Endothelial cell (in vitro differentiated cells): ENCODE results near the gene C4orf33. TPM values are rescaled to one million over a fixed set of nuclear protein-coding genes. Genes with fewer than 3 reads are reported as not detected.
"Not testable (repeated sequence)": the region's sequence is repeated elsewhere in the genome, so short reads cannot be mapped to it uniquely, and the experiment has no call there.

Experiments used
- DNase-seq: peaks from one replicate; pipeline ENCODE4 v3.0.0; 2021; ENCODE audit warnings: low spot score
- H3K27ac Mint-ChIP-seq: one replicate; pipeline ENCODE4 v1.8.0; 2021; ENCODE audit warnings: mixed read lengths, inconsistent platforms; ENCODE audit not compliant: unreplicated experiment
- H3K27me3 Mint-ChIP-seq: one replicate; pipeline ENCODE4 v1.8.0; 2021; ENCODE audit warnings: mild to moderate bottlenecking, moderate library complexity, mixed read lengths, inconsistent platforms; ENCODE audit not compliant: unreplicated experiment
- H3K36me3 Mint-ChIP-seq: one replicate; pipeline ENCODE4 v1.8.0; 2021; ENCODE audit warnings: mild to moderate bottlenecking, low read depth, mixed read lengths, inconsistent platforms; ENCODE audit not compliant: unreplicated experiment
- H3K4me1 Mint-ChIP-seq: one replicate; pipeline ENCODE4 v1.8.0; 2021; ENCODE audit warnings: mild to moderate bottlenecking, mixed read lengths, inconsistent platforms; ENCODE audit not compliant: unreplicated experiment
- H3K4me3 Mint-ChIP-seq: one replicate; pipeline ENCODE4 v1.8.0; 2021; ENCODE audit warnings: mild to moderate bottlenecking, mixed read lengths, inconsistent platforms; ENCODE audit not compliant: unreplicated experiment
- H3K9me3 Mint-ChIP-seq: one replicate; pipeline ENCODE4 v1.8.0; 2021; ENCODE audit warnings: mixed read lengths, inconsistent platforms; ENCODE audit not compliant: unreplicated experiment
- long read RNA-seq: library from polyadenylated mRNA; unstranded; transcript quantifications from one replicate; pipeline ENCODE4 v2.0.0, GENCODE V29; 2020; ENCODE audit not compliant: unreplicated experiment
- total RNA-seq: library from RNA; stranded (reverse); fragmentation: NEBNext Ultra II Directional; extraction: Animal tissue kit (Norgen Biotek cat#: 25700); gene quantifications from one replicate; pipeline ENCODE4 v1.2.1, GENCODE V29; 2021; ENCODE audit not compliant: unreplicated experiment
- TF ChIP-seq, protein P1 (sequence below): fragments of 200-600 bp; sonication (generic); IDR thresholded peaks from one replicate; pipeline ENCODE4 v1.5.0; 2021; ENCODE audit warnings: antibody characterized with exemption; ENCODE audit not compliant: unreplicated experiment

The C4orf33 gene, protein sequence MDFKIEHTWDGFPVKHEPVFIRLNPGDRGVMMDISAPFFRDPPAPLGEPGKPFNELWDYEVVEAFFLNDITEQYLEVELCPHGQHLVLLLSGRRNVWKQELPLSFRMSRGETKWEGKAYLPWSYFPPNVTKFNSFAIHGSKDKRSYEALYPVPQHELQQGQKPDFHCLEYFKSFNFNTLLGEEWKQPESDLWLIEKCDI
- total RNA-seq, result 15.9 TPM
- long read RNA-seq, full-length matches to known transcripts, result 6 of 7 reads
- long read RNA-seq, partial matches to known transcripts, result 0 of 7 reads
- long read RNA-seq, other reads (novel, unspliced or antisense), result 1 of 7 reads

DNA sequence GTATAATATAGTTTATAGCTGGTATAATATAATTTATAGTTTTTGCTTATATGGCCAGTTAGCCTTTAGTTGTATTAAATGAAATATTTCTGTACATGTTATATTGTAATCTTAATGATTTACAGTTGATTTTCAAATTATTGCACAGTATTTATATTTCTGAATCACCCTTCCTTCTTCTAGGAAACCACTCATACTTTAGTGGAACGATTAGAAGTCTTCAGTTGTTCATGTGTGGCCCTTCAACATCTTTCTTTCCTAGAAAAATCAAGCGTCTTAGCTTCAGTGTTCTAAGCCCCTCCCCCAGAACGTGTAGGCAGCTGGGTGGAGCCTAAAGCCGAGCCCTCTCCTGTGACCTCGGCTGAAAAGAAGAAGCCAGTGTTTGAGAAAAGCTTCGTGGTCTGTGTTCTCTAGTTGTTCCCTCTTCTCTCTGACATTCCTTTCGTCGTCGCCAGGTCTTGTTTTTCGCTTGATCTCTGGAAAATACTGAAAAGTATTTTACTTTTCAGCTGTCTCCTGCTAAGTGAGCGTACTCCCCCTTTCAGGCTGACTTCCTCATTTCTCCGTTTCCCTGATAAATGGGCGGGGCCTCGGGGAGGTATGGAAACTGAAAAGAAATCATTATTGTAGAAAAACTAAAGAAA lies at the start of gene C4orf33:
Gene C4orf33 (plus strand): TSS at position 342 of the 644 bp plus-strand sequence. CDS start 6,459 bp downstream, outside the sequence.
- peak within 1 kb of the TSS; percentile 95 for H3K4me3 Mint-ChIP-seq
- H3K4me1 Mint-ChIP-seq, result peaks cover 12% of the 10 kb centered on the region
- H3K27me3 Mint-ChIP-seq, result no peaks in the 10 kb centered on the region
- H3K36me3 Mint-ChIP-seq, result no peaks in the 10 kb centered on the region
- TF ChIP-seq, protein P1, sequence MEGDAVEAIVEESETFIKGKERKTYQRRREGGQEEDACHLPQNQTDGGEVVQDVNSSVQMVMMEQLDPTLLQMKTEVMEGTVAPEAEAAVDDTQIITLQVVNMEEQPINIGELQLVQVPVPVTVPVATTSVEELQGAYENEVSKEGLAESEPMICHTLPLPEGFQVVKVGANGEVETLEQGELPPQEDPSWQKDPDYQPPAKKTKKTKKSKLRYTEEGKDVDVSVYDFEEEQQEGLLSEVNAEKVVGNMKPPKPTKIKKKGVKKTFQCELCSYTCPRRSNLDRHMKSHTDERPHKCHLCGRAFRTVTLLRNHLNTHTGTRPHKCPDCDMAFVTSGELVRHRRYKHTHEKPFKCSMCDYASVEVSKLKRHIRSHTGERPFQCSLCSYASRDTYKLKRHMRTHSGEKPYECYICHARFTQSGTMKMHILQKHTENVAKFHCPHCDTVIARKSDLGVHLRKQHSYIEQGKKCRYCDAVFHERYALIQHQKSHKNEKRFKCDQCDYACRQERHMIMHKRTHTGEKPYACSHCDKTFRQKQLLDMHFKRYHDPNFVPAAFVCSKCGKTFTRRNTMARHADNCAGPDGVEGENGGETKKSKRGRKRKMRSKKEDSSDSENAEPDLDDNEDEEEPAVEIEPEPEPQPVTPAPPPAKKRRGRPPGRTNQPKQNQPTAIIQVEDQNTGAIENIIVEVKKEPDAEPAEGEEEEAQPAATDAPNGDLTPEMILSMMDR, result no peak
- peak; percentile 58 for DNase-seq
- no peaks in the 10 kb centered on the region for H3K9me3 Mint-ChIP-seq
- H3K27ac Mint-ChIP-seq, result peak within 1 kb of the TSS; percentile 99

DNA sequence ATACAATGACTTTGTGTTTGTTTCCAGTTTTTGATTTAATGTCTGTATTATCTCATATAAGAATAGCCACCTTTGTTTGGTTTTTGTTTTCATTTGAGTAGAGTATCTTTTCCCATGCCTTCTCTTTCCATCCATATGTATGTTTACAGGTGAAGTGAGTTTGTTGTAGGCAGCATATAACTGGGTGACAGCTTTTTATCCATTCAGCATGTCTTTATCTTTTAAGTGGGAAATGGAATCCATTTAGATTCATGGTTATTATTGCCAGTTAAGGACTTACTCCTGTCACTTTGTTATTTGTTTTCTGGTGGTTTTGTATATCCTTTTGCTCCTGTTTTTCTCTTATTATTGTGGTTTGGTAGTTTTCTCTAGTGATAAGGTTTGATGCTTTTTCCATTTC lies 36.9 kb upstream of the C4orf33 start:
- Mint-ChIP-seq H3K27ac (no peak overlapping the region), H3K36me3 (peaks cover 88% of the 10 kb centered on the region), H3K9me3 (peaks cover 63% of the 10 kb centered on the region), H3K4me3 (peak overlapping the region; percentile 3), H3K27me3 (peaks cover 3% of the 10 kb centered on the region), H3K4me1 (no peaks in the 10 kb centered on the region)
- TF ChIP-seq, protein P1, result no peak
- DNase-seq, result no peak

DNA sequence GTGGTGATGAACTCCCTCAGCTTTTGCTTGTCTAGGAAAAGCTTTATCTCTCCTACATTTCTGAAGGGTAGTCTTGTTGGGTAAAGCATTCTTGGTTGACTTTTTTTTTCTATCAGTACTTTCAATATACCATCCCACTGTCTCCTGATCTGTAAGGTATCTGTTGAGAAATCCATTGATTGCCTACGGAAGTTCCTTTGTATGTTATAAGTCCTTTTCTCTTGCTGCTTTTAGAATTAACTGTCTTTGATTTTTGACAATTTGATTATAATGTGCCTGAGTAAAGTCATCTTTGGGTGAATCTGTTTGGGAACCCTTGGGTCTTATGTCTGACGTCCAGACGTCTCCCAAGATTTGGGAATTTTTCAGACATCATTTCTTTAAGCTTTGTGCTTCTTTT lies 33.4 kb upstream of the C4orf33 start:
- Mint-ChIP-seq H3K9me3 (peaks cover 39% of the 10 kb centered on the region), H3K36me3 (peaks cover 62% of the 10 kb centered on the region), H3K4me1 (no peaks in the 10 kb centered on the region), H3K27me3 (peaks cover 3% of the 10 kb centered on the region), H3K4me3 (peak overlapping the region; percentile 80), H3K27ac (no peak overlapping the region)
- no peak for DNase-seq
- TF ChIP-seq, protein P1, result no peak

DNA sequence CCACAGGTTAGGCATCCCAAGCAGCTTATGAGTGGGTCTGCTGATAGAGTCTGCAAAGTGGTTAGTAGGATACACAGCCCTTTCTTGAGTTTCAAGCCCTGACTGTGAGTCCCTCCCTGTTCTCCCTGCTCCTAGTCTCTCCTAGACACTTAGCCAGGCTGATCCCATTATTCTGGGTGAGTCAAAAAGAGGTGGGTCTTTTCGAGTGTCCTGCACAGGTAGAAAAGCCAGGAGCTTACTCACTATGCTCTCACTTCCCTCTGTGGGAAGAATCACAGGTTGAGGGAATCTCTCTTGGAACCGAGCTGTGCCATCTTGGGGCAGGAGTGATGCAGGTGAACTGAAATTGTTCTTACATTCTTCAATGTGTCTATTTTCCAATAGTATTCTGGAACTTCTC lies 32.3 kb upstream of the C4orf33 start:
- DNase-seq, result no peak
- no peak overlapping the region for H3K27ac Mint-ChIP-seq
- no peaks in the 10 kb centered on the region for H3K4me1 Mint-ChIP-seq
- H3K36me3 Mint-ChIP-seq, result peaks cover 59% of the 10 kb centered on the region
- H3K4me3 Mint-ChIP-seq, result peak overlapping the region; percentile 80
- TF ChIP-seq, protein P1, result no peak
- peaks cover 3% of the 10 kb centered on the region for H3K27me3 Mint-ChIP-seq
- H3K9me3 Mint-ChIP-seq, result peaks cover 33% of the 10 kb centered on the region

DNA sequence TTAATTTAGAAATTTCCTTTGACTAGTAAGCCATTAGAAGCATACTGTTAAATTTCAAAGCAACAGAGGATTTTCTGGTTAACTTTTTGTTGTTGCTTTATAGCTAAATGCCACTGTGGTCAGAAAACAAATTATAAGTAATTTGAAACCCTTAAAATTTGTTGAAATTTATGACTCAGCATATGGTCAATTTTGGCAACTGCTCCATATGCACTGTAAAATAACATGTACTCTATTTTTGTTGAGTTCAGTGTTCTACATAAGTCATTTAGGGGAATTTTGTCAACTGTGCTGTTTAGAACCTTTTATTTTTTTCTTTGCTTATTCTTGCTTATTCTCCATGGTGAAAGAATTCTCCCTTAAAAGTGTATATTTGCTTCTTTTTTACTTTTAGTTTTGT lies 31.2 kb upstream of the C4orf33 start:
- Mint-ChIP-seq H3K4me1 (no peaks in the 10 kb centered on the region), H3K27ac (no peak overlapping the region), H3K9me3 (peaks cover 26% of the 10 kb centered on the region), H3K36me3 (peaks cover 53% of the 10 kb centered on the region), H3K27me3 (peaks cover 4% of the 10 kb centered on the region), H3K4me3 (no peak overlapping the region)
- no peak for DNase-seq
- TF ChIP-seq, protein P1, result no peak

DNA sequence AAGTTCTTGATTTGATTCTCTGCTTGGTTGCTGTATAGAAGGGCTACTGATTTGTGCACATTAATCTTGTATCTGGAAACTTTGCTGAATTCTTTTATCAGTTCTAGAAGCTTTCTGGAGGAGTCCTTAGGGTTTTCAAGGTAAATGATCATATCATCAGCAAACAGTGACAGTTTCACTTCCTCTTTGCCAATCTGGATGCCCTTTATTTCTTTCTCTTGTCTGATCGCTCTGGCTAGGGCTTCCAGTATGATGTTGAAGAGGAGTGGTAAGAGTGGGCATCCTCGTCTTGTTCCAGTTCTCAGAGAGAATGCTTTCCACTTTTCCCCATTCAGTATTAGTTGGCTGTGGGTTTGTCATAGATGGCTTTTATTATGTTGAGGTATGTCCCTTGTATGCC lies 26.4 kb upstream of the C4orf33 start:
- not testable (repeated sequence) for H3K27ac Mint-ChIP-seq, H3K4me1 Mint-ChIP-seq, DNase-seq, H3K27me3 Mint-ChIP-seq
- Mint-ChIP-seq H3K9me3 (peaks cover 11% of the 10 kb centered on the region), H3K4me3 (peak overlapping the region; percentile 56), H3K36me3 (peaks cover 35% of the 10 kb centered on the region)
